Measurements from ENCODE around the gene UTP25. TPM values are rescaled to one million over a fixed set of nuclear protein-coding genes. Genes with fewer than 3 reads are reported as not detected.
"Not testable (repeated sequence)": the region's sequence is repeated elsewhere in the genome, so short reads cannot be mapped to it uniquely, and the experiment has no call there.

Gene UTP25
- 7.7 TPM for polyA plus RNA-seq (2013, experiment 1 of 2; ENCODE audit: insufficient read length)
- polyA plus RNA-seq (2013, experiment 2 of 2; ENCODE audit: insufficient read length): 7.6 TPM

GRCh38 chr1:209827384-209828262 lies at the start of gene UTP25:
Gene UTP25, plus strand, starts transcription at chr1:209827972. Its CDS starts 92 bp downstream, at chr1:209828064.
- DNase-seq: peak; percentile 96

DNA sequence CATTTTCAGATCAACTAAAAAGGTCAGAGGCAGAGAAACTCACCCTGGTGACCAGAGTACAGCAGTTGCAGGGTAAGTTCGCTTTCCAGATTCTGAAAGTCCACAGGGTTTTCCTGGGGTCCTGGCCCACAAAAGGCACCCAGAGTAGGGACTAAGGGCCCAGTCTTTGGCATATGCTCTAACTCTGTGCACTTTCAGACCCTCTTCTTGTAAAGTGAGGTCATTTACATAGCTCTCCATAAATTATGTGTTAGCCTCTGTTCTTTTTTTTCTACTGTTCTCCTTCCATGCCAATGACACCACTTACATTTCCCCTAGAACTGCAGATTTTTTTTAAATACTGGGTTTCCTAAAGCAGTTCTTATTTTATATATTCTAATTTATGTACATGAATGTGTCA lies 49.7 kb upstream of the UTP25 start:
- no peak for DNase-seq

DNA sequence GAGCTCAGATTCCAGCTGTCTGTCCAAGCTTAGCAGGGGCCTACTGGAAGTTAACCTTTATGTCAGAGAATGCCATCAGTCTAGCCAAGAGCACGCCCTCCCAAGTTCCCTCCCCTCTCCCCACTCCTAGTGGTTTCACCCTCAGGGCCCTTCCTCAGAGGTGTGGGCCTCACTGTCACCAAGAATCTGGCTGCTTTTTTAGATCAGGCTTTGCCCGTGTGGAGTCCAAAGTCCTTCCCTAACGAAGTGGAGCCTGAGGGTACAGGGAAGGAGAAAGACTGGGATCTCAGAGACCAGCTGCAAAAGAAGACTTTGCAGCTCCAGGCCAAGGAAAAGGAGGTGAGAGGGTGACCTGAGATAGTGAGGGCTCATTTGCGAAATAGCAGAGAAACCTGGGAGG lies 47.5 kb upstream of the UTP25 start:
- no peak for DNase-seq

GRCh38 chr1:209783386-209783785 lies 44.4 kb upstream of the UTP25 start:
- no peak for DNase-seq

GRCh38 chr1:209784265-209785169 lies 43.3 kb upstream of the UTP25 start, which contains the start of gene C1orf74:
Gene C1orf74, minus strand, starts transcription at chr1:209784559. Its CDS starts 925 bp downstream, at chr1:209783634.
- peak; percentile 99 for DNase-seq

DNA sequence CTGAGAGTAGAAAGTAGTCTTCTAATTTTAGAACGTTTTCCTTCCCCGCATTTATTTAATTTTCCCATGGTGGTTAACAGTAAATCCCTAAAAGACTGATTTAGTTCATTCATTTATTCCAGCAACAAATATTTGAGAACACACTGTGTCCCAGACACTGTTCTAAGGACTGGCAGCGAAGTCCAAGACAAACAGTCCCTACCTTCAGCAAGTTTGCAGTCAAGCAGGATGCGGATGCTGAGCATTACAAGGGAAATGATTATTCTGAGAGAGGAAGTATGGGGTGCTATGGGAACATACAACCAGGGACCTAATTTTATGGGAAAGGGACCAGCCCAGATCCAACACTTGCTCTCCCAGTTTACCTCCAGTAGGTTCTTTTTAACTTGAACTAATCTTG lies 42.2 kb upstream of the UTP25 start:
- no peak for DNase-seq

GRCh38 chr1:209786146-209786545 lies 41.6 kb upstream of the UTP25 start:
- DNase-seq: no peak

DNA sequence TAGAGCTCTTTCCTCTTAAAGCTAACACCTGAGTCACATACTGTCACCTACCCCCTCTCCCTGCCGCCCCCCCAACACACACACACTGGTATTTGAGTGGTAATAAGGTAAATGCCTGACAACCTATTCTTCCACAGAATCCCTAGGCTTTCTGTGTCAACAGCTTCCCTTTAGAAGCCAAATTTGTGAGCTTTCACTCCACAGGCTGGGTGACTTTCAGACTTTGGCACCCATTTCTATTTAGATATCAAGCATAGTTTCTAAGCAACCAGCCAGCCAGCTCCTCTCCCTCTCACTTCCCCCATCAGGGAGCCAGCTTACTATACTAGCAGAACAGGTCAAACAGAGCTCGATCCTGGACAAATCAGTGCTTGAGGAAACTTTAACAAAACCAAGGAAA lies 40.2 kb upstream of the UTP25 start:
- DNase-seq: no peak

DNA sequence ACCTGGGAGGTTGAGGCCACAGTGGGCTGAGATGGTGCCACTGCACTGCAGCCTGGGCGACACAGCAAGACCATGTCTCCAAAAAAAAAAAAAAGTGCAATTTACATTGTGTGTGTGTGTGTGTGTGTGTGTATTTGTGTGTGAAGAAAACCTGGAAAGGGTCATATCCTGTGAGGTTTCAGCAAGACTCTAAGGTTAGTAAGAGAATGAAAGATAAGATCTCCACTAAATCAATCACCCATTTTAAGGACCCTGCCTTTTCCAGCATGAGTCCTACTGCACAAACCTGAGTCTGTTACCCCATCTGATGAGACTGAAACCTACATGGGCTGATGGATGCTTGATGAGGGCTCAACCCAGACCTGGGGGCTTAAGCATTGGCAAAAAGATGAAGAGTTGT lies 38.5 kb upstream of the UTP25 start:
- no peak for DNase-seq

- DNase-seq: peak; percentile 6
These were observed 37.2 kb upstream of the UTP25 start for GRCh38 chr1:209790286-209791193.

DNA sequence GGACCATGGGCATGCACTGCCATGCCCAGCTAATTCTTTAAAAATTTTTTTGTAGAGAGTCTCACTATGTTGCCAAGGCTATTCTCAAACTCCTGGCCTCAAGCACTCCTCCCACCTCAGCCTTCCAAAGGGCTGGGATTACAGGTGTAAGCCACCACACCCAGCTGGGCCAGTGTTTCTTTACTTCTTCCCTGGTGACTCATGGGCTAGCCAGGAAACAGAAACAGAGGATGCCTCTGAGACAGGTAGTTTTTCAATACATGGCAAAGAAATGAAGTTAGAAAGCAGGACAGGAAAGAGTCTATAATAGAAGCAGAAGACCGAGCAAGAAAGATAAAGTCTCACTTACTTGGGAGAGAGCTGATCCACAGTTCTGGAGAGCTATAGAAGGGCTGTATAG lies 35.9 kb upstream of the UTP25 start:
- no peak for DNase-seq

GRCh38 chr1:209793711-209794110 lies 34.1 kb upstream of the UTP25 start:
- DNase-seq: not testable (repeated sequence)

- no peak for DNase-seq
These were observed 29.7 kb upstream of the UTP25 start for GRCh38 chr1:209797978-209798639.

- DNase-seq: no peak
These were observed 26.6 kb upstream of the UTP25 start for GRCh38 chr1:209800984-209801834.

- DNase-seq: no peak
These were observed 25.5 kb upstream of the UTP25 start for GRCh38 chr1:209802117-209802779.

- no peak for DNase-seq
These were observed 25.0 kb upstream of the UTP25 start for GRCh38 chr1:209802780-209803152.

DNA sequence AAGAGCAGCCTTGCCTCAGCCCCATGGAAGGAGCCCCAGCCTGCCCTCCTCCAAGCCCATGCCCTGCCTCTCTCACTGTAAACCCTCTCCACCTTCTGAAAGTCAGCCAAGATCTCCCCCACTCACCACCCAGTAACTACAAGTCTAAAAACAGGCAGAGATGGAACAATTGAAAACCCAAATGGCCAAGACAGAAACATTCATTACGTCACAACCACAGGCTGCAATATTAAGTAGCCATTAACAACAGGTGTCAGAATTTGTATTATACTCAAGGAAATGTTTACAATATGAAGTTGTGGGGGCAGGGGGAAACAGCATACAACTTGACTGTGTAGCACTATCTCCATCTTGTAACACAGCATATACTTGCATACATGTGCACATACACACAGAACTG lies 24.2 kb upstream of the UTP25 start:
- no peak for DNase-seq

DNA sequence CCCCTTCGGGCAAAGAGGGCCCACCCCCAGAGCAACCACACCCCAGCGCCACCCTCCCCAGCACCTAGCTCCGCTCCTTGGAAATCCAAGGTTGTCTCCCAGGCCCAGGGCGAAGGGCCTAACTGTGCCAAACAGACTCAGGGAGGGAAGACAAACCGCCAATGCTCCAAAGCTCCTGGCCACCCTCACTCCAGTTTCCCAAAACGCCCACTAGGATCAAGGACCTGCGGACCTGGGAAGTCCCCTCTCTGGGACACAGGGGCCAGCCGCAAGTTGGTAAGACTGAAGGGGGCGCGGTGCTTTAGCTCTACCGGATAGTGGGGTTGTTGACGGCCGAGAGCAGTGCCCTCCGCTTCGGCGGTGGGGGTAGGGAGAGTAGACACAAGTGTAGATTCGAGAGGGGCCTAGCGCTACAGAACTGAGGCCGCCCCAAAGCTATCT lies 22.4 kb upstream of the UTP25 start:
- no peak for DNase-seq

GRCh38 chr1:209805875-209806760 lies 21.7 kb upstream of the UTP25 start, which contains the start of gene IRF6:
Gene IRF6, minus strand, starts transcription at chr1:209806142. Its CDS starts 4,729 bp downstream, at chr1:209801413.
- DNase-seq: peak; percentile 68

Measured in fibroblast of skin of abdomen (primary cell).